Loucy (cell line): Measurements from ENCODE around the gene LY86.

Source experiments
- CTCF ChIP-seq: fragments of 200-600 bp; sonication (generic); conservative IDR thresholded peaks from 2 replicates; pipeline ENCODE4 v1.5.1; 2014; ENCODE audit warnings: mild to moderate bottlenecking, antibody characterized with exemption, low read length
- EZH2phosphoT487 ChIP-seq: fragments of 200-600 bp; IDR thresholded peaks from 2 replicates; pipeline ENCODE4 v1.6.1; 2018; ENCODE audit warnings: antibody characterized with exemption, mild to moderate bottlenecking, moderate library complexity, borderline replicate concordance

- TF ChIP-seq CTCF (no peak), EZH2phosphoT487 (no peak)
These were observed 35.9 kb downstream of the LY86 start for GRCh38 chr6:6624269-6624990.
